DMS 273 (cell line): ENCODE results near the gene ALKBH5.
A peak's percentile ranks its signal among the peaks of the same experiment; 100 is the strongest.

Experiments used
- DNase-seq: peaks from one replicate; lab custom pipeline; 2025; ENCODE audit not compliant: unreplicated experiment; lab: John Stamatoyannopoulos, UW

Gene ALKBH5

GRCh38 chr17:18257982-18258355 lies 74.3 kb downstream of the ALKBH5 start:
- DNase-seq, result peak; percentile 48

DNA sequence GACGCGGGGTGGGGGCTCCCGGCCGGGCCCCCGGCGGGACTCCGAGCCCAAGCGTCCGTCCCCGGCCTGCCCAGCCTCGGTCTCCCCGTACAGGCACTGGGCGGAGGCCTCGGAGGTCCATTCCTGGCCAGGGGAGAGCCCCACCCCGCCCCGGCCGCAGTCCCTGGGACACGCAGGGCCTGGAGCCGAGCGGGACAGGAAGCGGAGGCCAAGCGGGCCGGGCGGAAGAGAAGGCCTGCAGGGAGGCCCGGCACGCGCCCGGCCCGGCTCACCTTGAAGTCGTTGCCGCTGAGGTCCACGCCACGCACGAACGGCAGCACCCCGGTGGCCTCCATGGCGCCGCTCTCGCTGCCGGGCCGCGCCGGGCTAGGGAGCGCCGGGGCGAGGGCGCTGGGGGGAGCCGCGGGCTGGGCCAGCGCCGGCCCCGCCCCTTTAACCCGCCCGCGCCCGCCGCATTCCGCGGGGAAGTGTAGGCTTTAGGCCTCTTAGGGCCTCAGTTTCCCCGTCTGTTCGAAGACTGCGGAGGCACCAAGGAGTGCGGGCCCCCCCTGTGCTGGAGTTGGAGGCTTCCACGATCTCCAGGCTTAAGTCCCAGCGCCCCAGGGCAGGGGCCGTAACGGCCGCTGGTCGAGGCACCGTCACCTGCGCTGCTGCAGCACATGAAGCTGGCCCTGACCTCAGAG lies 74.9 kb downstream of the ALKBH5 start, which contains the start of gene FLII:
Gene FLII (minus strand): TSS at position 383 of the 683 bp plus-strand sequence. CDS start 48 bp downstream, at position 335.
- peak; percentile 51 for DNase-seq
